ENCODE measurements around the gene CORO2B. TPM values are rescaled to one million over a fixed set of nuclear protein-coding genes. Genes with fewer than 3 reads are reported as not detected.

The CORO2B gene
- polyA plus RNA-seq, 3 donors: 0.03 TPM; not detected in 2

GRCh38 chr15:68678746-68679145 is 100.0 kb downstream of the CORO2B start:
- peaks cover 0 to 5% (median 1%) of the 10 kb centered on the region in 7 donors for H3K9me3 Mint-ChIP-seq
- no peak for TF ChIP-seq CTCF (IDR thresholded peaks at IDR 0.05)
- Histone ChIP-seq H3K27me3 (ENCODE audit: control insufficient read depth in 2 of 2, insufficient read depth in 2 of 2, low read length in 2 of 2) (no peaks in the 10 kb centered on the region), H4K20me1 (ENCODE audit: insufficient read depth, low read length) (no peaks in the 10 kb centered on the region), H3K79me2 (ENCODE audit: insufficient read depth, low read length) (no peaks in the 10 kb centered on the region), H2AFZ (ENCODE audit: insufficient read depth, low read depth, low read length, poor library complexity, severe bottlenecking) (no peak overlapping the region), H3K27ac (ENCODE audit: low read depth in 1 of 2, low read length in 2 of 2) (no peak overlapping the region), H3K4me1 (ENCODE audit: control insufficient read depth in 1 of 2, insufficient read depth in 2 of 2, low read length in 2 of 2) (peaks cover 20 to 25% of the 10 kb centered on the region in 2 donors), H3K4me3 (replicated peaks in 1 of 3; ENCODE audit: low read depth in 2 of 3, low read length in 3 of 3) (no peak overlapping the region), H3K36me3 (replicated peaks in 1 of 2; ENCODE audit: control insufficient read depth in 1 of 2, insufficient read depth in 2 of 2, low read length in 2 of 2) (no peaks in the 10 kb centered on the region), H3K9ac (ENCODE audit: insufficient read depth, low read length, poor library complexity, severe bottlenecking) (no peak overlapping the region), H3K9me3 (replicated peaks in 1 of 2; ENCODE audit: control insufficient read depth in 1 of 2, insufficient read depth in 1 of 2, low read length in 2 of 2) (no peaks in the 10 kb centered on the region), H3K4me2 (replicated peaks; ENCODE audit: extremely low read depth, low read length, poor library complexity, severe bottlenecking) (no peak overlapping the region)
- H3K4me1 Mint-ChIP-seq: peaks cover 36% of the 10 kb centered on the region
- H3K36me3 Mint-ChIP-seq: no peaks in the 10 kb centered on the region
- no peak overlapping the region for H3K4me3 Mint-ChIP-seq
- DNase-seq: no peak
- peaks cover 2 to 5% (median 2%) of the 10 kb centered on the region in 3 donors for H3K27me3 Mint-ChIP-seq (ENCODE audit: low read depth in 3 of 3)
- intact Hi-C loops (cut with micrococcal nuclease): no loop called here
- 89% methylated on average over 1 of the region's 5 CpGs for WGBS (ENCODE audit: insufficient coverage)
- H3K27ac Mint-ChIP-seq: no peak overlapping the region

DNA sequence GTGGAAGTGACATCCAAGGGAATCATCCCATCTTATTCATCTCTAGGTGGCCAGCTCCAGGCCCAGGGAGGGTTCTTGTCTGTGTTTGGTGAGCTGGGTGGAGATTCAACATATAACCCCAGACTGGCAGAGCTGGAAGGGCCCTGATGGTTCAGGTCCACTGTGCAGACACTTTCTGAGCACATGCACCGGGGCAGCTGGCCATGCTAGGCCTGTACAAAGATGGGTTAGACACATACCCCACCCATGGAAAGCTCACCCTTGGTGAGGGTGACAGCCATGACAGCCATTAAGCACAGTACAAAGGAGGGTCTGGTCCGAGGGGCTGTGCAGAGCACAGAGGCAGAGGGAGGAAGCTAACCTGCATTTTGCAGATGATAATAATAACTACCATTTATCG is 100.4 kb downstream of the CORO2B start:
- intact Hi-C loops (cut with micrococcal nuclease): no loop called here
- no peak overlapping the region for H3K4me2 ChIP-seq (replicated peaks; ENCODE audit: extremely low read depth, low read length, poor library complexity, severe bottlenecking)
- Mint-ChIP-seq H3K4me3 (no peak overlapping the region), H3K4me1 (peaks cover 32% of the 10 kb centered on the region), H3K36me3 (no peaks in the 10 kb centered on the region), H3K27ac (peak overlapping the region in 1 of 7 donors; percentile 33), H3K9me3 (peaks cover 0 to 5% (median 1%) of the 10 kb centered on the region in 7 donors), H3K27me3 (ENCODE audit: low read depth in 3 of 3) (peaks cover 0 to 6% (median 2%) of the 10 kb centered on the region in 3 donors)
- no peaks in the 10 kb centered on the region for H3K9me3 ChIP-seq (replicated peaks in 1 of 2; ENCODE audit: control insufficient read depth in 1 of 2, insufficient read depth in 1 of 2, low read length in 2 of 2)
- peaks cover 15 to 21% of the 10 kb centered on the region in 2 donors for H3K4me1 ChIP-seq (ENCODE audit: control insufficient read depth in 1 of 2, insufficient read depth in 2 of 2, low read length in 2 of 2)
- no peak overlapping the region for H3K4me3 ChIP-seq (replicated peaks in 1 of 3; ENCODE audit: low read depth in 2 of 3, low read length in 3 of 3)
- no peak overlapping the region for H2AFZ ChIP-seq (ENCODE audit: insufficient read depth, low read depth, low read length, poor library complexity, severe bottlenecking)
- H4K20me1 ChIP-seq (ENCODE audit: insufficient read depth, low read length): no peaks in the 10 kb centered on the region
- no peaks in the 10 kb centered on the region for H3K79me2 ChIP-seq (ENCODE audit: insufficient read depth, low read length)
- WGBS (ENCODE audit: insufficient coverage): 100% methylated on average over 1 of the region's 3 CpGs
- no peak for TF ChIP-seq CTCF (IDR thresholded peaks at IDR 0.05)
- H3K27ac ChIP-seq (ENCODE audit: low read depth in 1 of 2, low read length in 2 of 2): no peak overlapping the region
- H3K9ac ChIP-seq (ENCODE audit: insufficient read depth, low read length, poor library complexity, severe bottlenecking): no peak overlapping the region
- H3K27me3 ChIP-seq (ENCODE audit: control insufficient read depth in 2 of 2, insufficient read depth in 2 of 2, low read length in 2 of 2): no peaks in the 10 kb centered on the region
- no peak for DNase-seq
- H3K36me3 ChIP-seq (replicated peaks in 1 of 2; ENCODE audit: control insufficient read depth in 1 of 2, insufficient read depth in 2 of 2, low read length in 2 of 2): no peaks in the 10 kb centered on the region

All from CD14-positive monocyte (primary cell).